Activated CD8-positive, alpha-beta T cell treated with anti-CD3 and anti-CD28 coated beads for 36 hours (primary cell): ENCODE data around the gene KLK2. TPM values are rescaled to one million over a fixed set of nuclear protein-coding genes. Genes with fewer than 3 reads are reported as not detected.

Experiments
- ATAC-seq: fragments of 200-7000 bp; cut with Tn5 transposase; one replicate; pipeline ENCODE4 v1.10.0; 2021; ENCODE audit warnings: mild to moderate bottlenecking, moderate library complexity
- CTCF ChIA-PET: fragments of 350-600 bp; sonication (Branson Sonifier 250); formaldehyde crosslinking; loops from one replicate; lab custom pipeline; 2021; ENCODE audit warnings: antibody characterized with exemption; lab: Charles Lee
- POLR2A ChIA-PET: fragments of 350-600 bp; sonication (Branson Sonifier 250); formaldehyde crosslinking; loops from one replicate; lab custom pipeline; 2021; ENCODE audit warnings: antibody characterized with exemption; lab: Charles Lee
- DNase-seq: peaks from one replicate; pipeline ENCODE4 v3.0.0-alpha.2; 2020
- H3K27ac Mint-ChIP-seq: one replicate; pipeline ENCODE4 v1.8.0; 2021; ENCODE audit warnings: mild to moderate bottlenecking, mixed read lengths
- H3K27me3 Mint-ChIP-seq: one replicate; pipeline ENCODE4 v1.8.0; 2021; ENCODE audit warnings: mixed read lengths
- H3K36me3 Mint-ChIP-seq: one replicate; pipeline ENCODE4 v1.8.0; 2021; ENCODE audit warnings: low read depth, mixed read lengths
- H3K4me1 Mint-ChIP-seq: one replicate; pipeline ENCODE4 v1.8.0; 2021; ENCODE audit warnings: low read depth, mixed read lengths
- H3K4me3 Mint-ChIP-seq: one replicate; pipeline ENCODE4 v1.8.0; 2021; ENCODE audit warnings: mild to moderate bottlenecking, moderate library complexity, mixed read lengths
- H3K9me3 Mint-ChIP-seq: one replicate; pipeline ENCODE4 v1.8.0; 2021; ENCODE audit warnings: mixed read lengths
- CTCF ChIP-seq: fragments of 200-600 bp; IDR thresholded peaks from one replicate; pipeline ENCODE4 v1.8.0; 2022; ENCODE audit warnings: antibody characterized with exemption, mild to moderate bottlenecking
- intact Hi-C: fragments of 100-400 bp; cut with micrococcal nuclease; formaldehyde crosslinking; loops from one replicate; pipeline ENCODE4 v1.10.0; 2022
- total RNA-seq, 2 experiments: library from RNA; stranded (reverse); gene quantifications; one replicate each; pipeline ENCODE4 v1.2.3, GENCODE V29; 2021

Gene KLK2
- total RNA-seq, 2 experiments from 2014 or later, result 0.51 to 0.90 TPM

GRCh38 chr19:50877338-50877737, 4.1 kb downstream of the KLK2 start:
- no peak overlapping the region for H3K4me3 Mint-ChIP-seq
- no peak for ATAC-seq
- H3K27ac Mint-ChIP-seq, result no peak overlapping the region

GRCh38 chr19:50878851-50879250, 5.6 kb downstream of the KLK2 start:
- no peaks in the 10 kb centered on the region for H3K4me1 Mint-ChIP-seq

More at GRCh38 chr19:50877338-50877737, 4.1 kb downstream of the KLK2 start:
- Mint-ChIP-seq H3K9me3 (no peaks in the 10 kb centered on the region), H3K4me1 (no peaks in the 10 kb centered on the region), H3K27me3 (peaks cover 23% of the 10 kb centered on the region), H3K36me3 (no peaks in the 10 kb centered on the region)
- ChIA-PET POLR2A (no interaction called here), CTCF (no interaction called here)
- intact Hi-C loops, result no loop called here
- no peak for DNase-seq
- TF ChIP-seq CTCF, result no peak

GRCh38 chr19:50880241-50880640, 7.0 kb downstream of the KLK2 start:
- intact Hi-C loops, result no loop called here

More at GRCh38 chr19:50878851-50879250, 5.6 kb downstream of the KLK2 start:
- DNase-seq, result no peak
- Mint-ChIP-seq H3K27ac (no peak overlapping the region), H3K4me3 (no peak overlapping the region), H3K36me3 (no peaks in the 10 kb centered on the region), H3K9me3 (no peaks in the 10 kb centered on the region), H3K27me3 (peaks cover 23% of the 10 kb centered on the region)
- ChIA-PET POLR2A (no interaction called here), CTCF (no interaction called here)
- ATAC-seq, result no peak
- no peak for TF ChIP-seq CTCF
- intact Hi-C loops, result no loop called here

GRCh38 chr19:50882188-50882587, 8.9 kb downstream of the KLK2 start:
- Mint-ChIP-seq H3K27ac (no peak overlapping the region), H3K27me3 (peaks cover 27% of the 10 kb centered on the region), H3K4me1 (no peaks in the 10 kb centered on the region), H3K4me3 (no peak overlapping the region), H3K36me3 (no peaks in the 10 kb centered on the region), H3K9me3 (no peaks in the 10 kb centered on the region)
- CTCF ChIA-PET, result no interaction called here
- ATAC-seq (no peak), DNase-seq (no peak)
- TF ChIP-seq CTCF, result no peak
- intact Hi-C loops, result no loop called here
- POLR2A ChIA-PET, result no interaction called here

More at GRCh38 chr19:50880241-50880640, 7.0 kb downstream of the KLK2 start:
- no peak for TF ChIP-seq CTCF
- ChIA-PET CTCF (no interaction called here), POLR2A (no interaction called here)
- ATAC-seq (no peak), DNase-seq (no peak)
- no peak overlapping the region for H3K4me3 Mint-ChIP-seq
- H3K4me1 Mint-ChIP-seq, result no peaks in the 10 kb centered on the region
- no peak overlapping the region for H3K27ac Mint-ChIP-seq
- H3K27me3 Mint-ChIP-seq, result peaks cover 23% of the 10 kb centered on the region
- no peaks in the 10 kb centered on the region for H3K9me3 Mint-ChIP-seq
- no peaks in the 10 kb centered on the region for H3K36me3 Mint-ChIP-seq

GRCh38 chr19:50889638-50890037, 16.4 kb downstream of the KLK2 start:
- H3K27me3 Mint-ChIP-seq, result peaks cover 31% of the 10 kb centered on the region
- ChIA-PET POLR2A (no interaction called here), CTCF (interaction anchor here (0.7 to 1.4 kb wide), 2 partner anchors 9 to 33 kb away, joined by 3 to 5 read pairs; no protein-coding TSS in a partner anchor)
- no peaks in the 10 kb centered on the region for H3K36me3 Mint-ChIP-seq
- intact Hi-C loops, result no loop called here
- no peak for DNase-seq
- no peak overlapping the region for H3K27ac Mint-ChIP-seq
- no peak for TF ChIP-seq CTCF
- no peak overlapping the region for H3K4me3 Mint-ChIP-seq
- no peak for ATAC-seq
- H3K9me3 Mint-ChIP-seq, result peaks cover 2% of the 10 kb centered on the region
- H3K4me1 Mint-ChIP-seq, result peaks cover 1% of the 10 kb centered on the region
